ENCODE data around the gene SPRY1.

The SPRY1 gene

GRCh38 chr4:123396307-123397143 is at the start of gene SPRY1:
Gene SPRY1 (plus strand): TSS chr4:123396795. CDS start chr4:123401592, 4,797 bp downstream.
- peak; percentile 57 for DNase-seq (ENCODE audit: low read depth)

GRCh38 chr4:123346951-123347350 is 49.6 kb upstream of the SPRY1 start:
- no peak for DNase-seq (ENCODE audit: low read depth)

GRCh38 chr4:123348946-123349345 is 47.6 kb upstream of the SPRY1 start:
- no peak for DNase-seq (ENCODE audit: low read depth)

- DNase-seq (ENCODE audit: low read depth): no peak
These were observed 47.0 kb upstream of the SPRY1 start for GRCh38 chr4:123349421-123350190.

- no peak for DNase-seq (ENCODE audit: low read depth)
These were observed 46.4 kb upstream of the SPRY1 start for GRCh38 chr4:123350191-123350544.

GRCh38 chr4:123350726-123351125 is 45.9 kb upstream of the SPRY1 start:
- no peak for DNase-seq (ENCODE audit: low read depth)

GRCh38 chr4:123351713-123352112 is 44.9 kb upstream of the SPRY1 start:
- DNase-seq (ENCODE audit: low read depth): no peak

- DNase-seq (ENCODE audit: low read depth): no peak
These were observed 44.2 kb upstream of the SPRY1 start for GRCh38 chr4:123352240-123352945.

- DNase-seq (ENCODE audit: low read depth): no peak
These were observed 43.6 kb upstream of the SPRY1 start for GRCh38 chr4:123352966-123353365.

- no peak for DNase-seq (ENCODE audit: low read depth)
These were observed 42.9 kb upstream of the SPRY1 start for GRCh38 chr4:123353656-123354055.

GRCh38 chr4:123354701-123355100 is 41.9 kb upstream of the SPRY1 start:
- no peak for DNase-seq (ENCODE audit: low read depth)

GRCh38 chr4:123356921-123357320 is 39.7 kb upstream of the SPRY1 start:
- no peak for DNase-seq (ENCODE audit: low read depth)

GRCh38 chr4:123359449-123360315 is 36.9 kb upstream of the SPRY1 start:
- DNase-seq (ENCODE audit: low read depth): no peak

GRCh38 chr4:123361195-123361861 is 35.3 kb upstream of the SPRY1 start:
- DNase-seq (ENCODE audit: low read depth): no peak

GRCh38 chr4:123362103-123362502 is 34.5 kb upstream of the SPRY1 start:
- DNase-seq (ENCODE audit: low read depth): no peak

GRCh38 chr4:123363729-123364128 is 32.9 kb upstream of the SPRY1 start:
- no peak for DNase-seq (ENCODE audit: low read depth)

GRCh38 chr4:123364906-123365305 is 31.7 kb upstream of the SPRY1 start:
- no peak for DNase-seq (ENCODE audit: low read depth)

GRCh38 chr4:123365412-123365811 is 31.2 kb upstream of the SPRY1 start:
- DNase-seq (ENCODE audit: low read depth): no peak

GRCh38 chr4:123366144-123366748 is 30.3 kb upstream of the SPRY1 start:
- DNase-seq (ENCODE audit: low read depth): no peak

- no peak for DNase-seq (ENCODE audit: low read depth)
These were observed 17.8 kb upstream of the SPRY1 start for GRCh38 chr4:123378794-123379193.

- no peak for DNase-seq (ENCODE audit: low read depth)
These were observed 17.2 kb upstream of the SPRY1 start for GRCh38 chr4:123379392-123379791.

Data from stimulated activated CD8-positive, alpha-beta memory T cell treated with anti-CD3 and anti-CD28 coated beads, Interleukin-12 subunit alpha, Interleukin-12 subunit beta, amount 100 ng/mL, for 4 hours (primary cell).